GM21717 (cell line): ENCODE results near the gene PDPN.
"Not testable (repeated sequence)": the region's sequence is repeated elsewhere in the genome, so short reads cannot be mapped to it uniquely, and the experiment has no call there.

Experiments
- ATAC-seq: cut with Tn5 transposase; IDR thresholded peaks from one replicate; pipeline ENCODE4 v1.9.1; 2021; ENCODE audit warnings: mild to moderate bottlenecking, moderate library complexity; ENCODE audit not compliant: unreplicated experiment

Gene PDPN

GRCh38 chr1:13583595-13583965 is at the start of gene PDPN:
TSS of gene PDPN (plus strand) at chr1:13583832. CDS start at chr1:13584034, 202 bp downstream.
- ATAC-seq = no peak

GRCh38 chr1:13535227-13535626 is 48.4 kb upstream of the PDPN start:
- ATAC-seq = no peak

GRCh38 chr1:13536571-13536970 is 47.1 kb upstream of the PDPN start:
- no peak for ATAC-seq

GRCh38 chr1:13538832-13539231 is 44.8 kb upstream of the PDPN start:
- ATAC-seq = no peak

GRCh38 chr1:13539683-13540082 is 43.9 kb upstream of the PDPN start:
- no peak for ATAC-seq

- no peak for ATAC-seq
These were observed 42.8 kb upstream of the PDPN start for GRCh38 chr1:13540866-13541265.

GRCh38 chr1:13541435-13542215 is 42.0 kb upstream of the PDPN start:
- no peak for ATAC-seq

- no peak for ATAC-seq
These were observed 40.0 kb upstream of the PDPN start for GRCh38 chr1:13543451-13544220.

GRCh38 chr1:13544221-13544556 is 39.4 kb upstream of the PDPN start:
- no peak for ATAC-seq

GRCh38 chr1:13546791-13547190 is 36.8 kb upstream of the PDPN start:
- no peak for ATAC-seq

GRCh38 chr1:13548281-13548680 is 35.4 kb upstream of the PDPN start:
- no peak for ATAC-seq

GRCh38 chr1:13549021-13549420 is 34.6 kb upstream of the PDPN start:
- ATAC-seq = no peak

- no peak for ATAC-seq
These were observed 34.1 kb upstream of the PDPN start for GRCh38 chr1:13549521-13549920.

- no peak for ATAC-seq
These were observed 33.0 kb upstream of the PDPN start for GRCh38 chr1:13550663-13551062.

- ATAC-seq = no peak
These were observed 28.8 kb upstream of the PDPN start for GRCh38 chr1:13554798-13555197.

GRCh38 chr1:13556224-13556764 is 27.3 kb upstream of the PDPN start:
- ATAC-seq = no peak

- no peak for ATAC-seq
These were observed 23.1 kb upstream of the PDPN start for GRCh38 chr1:13560541-13560940.

GRCh38 chr1:13562981-13563380 is 20.7 kb upstream of the PDPN start:
- ATAC-seq = not testable (repeated sequence)

- no peak for ATAC-seq
These were observed 19.6 kb upstream of the PDPN start for GRCh38 chr1:13564073-13564472.

- ATAC-seq = not testable (repeated sequence)
These were observed 13.2 kb upstream of the PDPN start for GRCh38 chr1:13570435-13570834.

- no peak for ATAC-seq
These were observed 12.7 kb upstream of the PDPN start for GRCh38 chr1:13570924-13571323.

- no peak for ATAC-seq
These were observed 10.0 kb upstream of the PDPN start for GRCh38 chr1:13573586-13573985.
